Dedifferentiated amniotic fluid mesenchymal stem cell (primary cell): Measurements from ENCODE around the gene TSR3.

Experiments
- DNase-seq: peaks from one replicate; pipeline ENCODE4 v3.0.0-alpha.2; 2016; ENCODE audit errors: extremely low spot score

The TSR3 gene

DNA sequence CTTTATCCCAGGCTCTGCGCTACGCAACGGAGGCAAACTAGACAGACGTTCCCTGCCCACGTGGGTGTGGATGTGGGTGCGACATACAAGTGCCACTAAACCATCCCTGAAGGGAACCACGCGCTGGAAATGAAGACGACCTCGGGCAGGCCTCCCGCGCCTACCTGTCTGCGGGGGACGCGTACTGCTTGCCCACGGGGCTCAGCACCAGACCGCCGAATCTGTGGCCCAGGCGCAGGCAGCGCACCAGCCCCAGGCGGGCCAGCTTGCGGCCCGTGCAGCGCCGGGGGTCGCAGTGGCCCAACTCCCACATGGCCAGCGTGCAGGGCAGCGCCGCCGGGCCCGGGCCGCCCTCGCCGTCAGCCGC, 480 bp downstream of the TSR3 start:
- DNase-seq, result no peak

DNA sequence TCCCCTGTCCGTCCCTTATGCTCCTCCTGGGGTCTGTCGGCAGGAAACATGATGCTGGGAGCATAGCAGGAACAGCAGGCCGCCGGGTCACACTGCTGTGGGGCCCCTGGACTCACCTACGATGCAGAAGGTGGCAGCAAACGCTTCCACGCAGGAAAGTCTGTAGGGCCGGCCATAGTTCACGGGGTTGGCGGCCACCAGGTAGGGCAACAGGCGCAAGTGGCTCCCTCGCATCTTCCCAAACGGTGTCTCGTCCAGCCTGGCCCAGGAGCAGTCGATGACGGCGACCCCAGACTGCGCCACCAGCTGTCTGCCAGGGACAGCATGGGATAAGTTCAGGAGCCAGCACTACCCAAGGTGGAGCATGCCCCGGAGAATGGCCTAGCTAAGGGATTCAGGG, 987 bp downstream of the TSR3 start:
- DNase-seq, result no peak

DNA sequence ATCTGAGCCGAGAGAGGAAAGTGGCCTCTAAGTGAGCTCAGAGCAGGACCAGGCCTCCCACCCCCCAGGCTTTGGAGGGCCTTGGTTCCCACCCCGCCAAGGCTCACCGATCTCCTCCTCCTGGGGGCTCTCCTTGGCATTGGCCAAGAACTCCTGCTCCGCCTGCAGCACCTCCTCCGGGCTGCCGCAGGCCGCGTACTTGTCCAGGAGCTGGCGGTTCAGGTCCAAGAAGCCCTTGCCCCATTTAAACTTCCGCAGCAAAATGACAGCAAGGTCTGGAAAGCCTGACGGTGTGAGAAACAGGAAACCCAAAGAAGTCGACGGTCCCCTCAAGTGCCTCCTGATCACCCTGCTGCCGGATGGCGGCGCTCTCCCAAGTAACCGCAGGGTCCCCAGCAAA, 1.7 kb downstream of the TSR3 start:
- DNase-seq, result no peak

DNA sequence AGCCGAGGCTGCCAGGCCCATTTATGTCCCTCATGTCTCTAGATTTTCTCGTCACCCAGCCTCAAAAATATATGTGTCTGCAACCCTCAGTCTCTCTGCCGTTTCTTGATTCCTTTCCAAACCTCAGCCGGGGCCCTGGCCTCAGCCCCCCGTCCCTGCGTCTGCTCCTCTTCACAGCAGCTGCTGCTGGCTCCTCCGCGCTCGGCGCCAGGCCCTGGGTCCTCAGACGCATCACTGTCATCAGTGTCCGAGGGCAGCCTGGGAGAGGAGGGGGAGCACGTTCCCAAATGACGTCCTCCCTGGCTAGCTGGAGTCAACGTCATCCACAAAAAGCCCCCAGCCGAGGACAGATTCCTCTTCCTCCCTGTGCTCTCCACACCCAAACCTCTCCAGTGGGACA, 2.3 kb downstream of the TSR3 start:
- DNase-seq, result no peak

DNA sequence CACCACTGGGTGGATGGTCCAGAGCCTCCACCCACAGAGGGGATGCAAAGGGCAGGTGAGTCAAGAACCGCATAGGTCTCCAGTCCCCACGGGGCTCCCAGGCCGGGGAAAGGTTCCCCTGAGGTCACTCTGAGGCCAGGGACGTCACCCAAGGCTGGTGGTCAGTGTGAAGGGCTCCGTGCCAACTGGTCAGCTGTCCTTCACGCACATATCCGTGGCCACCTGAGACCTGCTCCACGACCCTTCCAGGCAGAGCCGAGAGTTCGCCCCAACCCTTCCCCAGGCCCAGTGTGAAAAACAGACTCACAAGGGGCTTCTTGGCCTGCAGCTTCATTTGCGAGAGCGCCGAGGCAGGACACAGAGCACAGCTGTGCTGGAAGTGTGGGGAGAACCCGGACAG, 2.8 kb downstream of the TSR3 start:
- DNase-seq, result no peak

DNA sequence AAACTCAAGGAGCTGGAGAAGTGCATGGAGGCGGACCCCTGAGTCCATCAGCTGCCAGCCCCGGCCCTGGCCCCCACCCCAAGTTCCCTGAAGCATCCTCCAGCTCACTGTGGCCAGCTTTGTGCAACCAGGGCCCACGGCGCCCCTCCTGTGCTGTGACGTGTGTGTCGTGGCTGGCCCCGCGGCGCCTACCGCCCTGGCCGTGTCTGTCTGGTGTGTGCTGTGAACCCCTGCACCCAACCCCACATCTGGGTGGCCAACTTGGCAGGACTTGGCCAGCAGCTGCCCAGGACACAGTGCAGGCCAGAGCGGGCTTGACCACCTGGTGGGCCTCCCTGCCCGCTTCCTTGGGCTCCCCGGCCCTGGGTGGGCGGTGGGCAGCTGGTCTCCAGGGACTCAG, 3.2 kb downstream of the TSR3 start:
- no peak for DNase-seq

DNA sequence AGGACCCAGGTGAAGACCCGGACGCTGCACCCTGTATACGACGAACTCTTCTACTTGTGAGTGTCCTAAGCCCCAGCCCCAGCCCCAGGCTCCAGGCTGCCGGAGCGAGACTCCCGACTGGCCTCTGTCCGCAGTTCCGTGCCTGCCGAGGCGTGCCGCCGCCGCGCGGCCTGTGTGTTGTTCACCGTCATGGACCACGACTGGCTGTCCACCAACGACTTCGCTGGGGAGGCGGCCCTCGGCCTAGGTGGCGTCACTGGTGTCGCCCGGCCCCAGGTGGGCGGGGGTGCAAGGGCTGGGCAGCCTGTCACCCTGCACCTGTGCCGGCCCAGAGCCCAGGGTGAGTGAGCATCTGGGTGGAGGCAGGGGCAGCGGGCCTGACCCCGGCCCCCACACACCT, 3.7 kb downstream of the TSR3 start:
- no peak for DNase-seq

DNA sequence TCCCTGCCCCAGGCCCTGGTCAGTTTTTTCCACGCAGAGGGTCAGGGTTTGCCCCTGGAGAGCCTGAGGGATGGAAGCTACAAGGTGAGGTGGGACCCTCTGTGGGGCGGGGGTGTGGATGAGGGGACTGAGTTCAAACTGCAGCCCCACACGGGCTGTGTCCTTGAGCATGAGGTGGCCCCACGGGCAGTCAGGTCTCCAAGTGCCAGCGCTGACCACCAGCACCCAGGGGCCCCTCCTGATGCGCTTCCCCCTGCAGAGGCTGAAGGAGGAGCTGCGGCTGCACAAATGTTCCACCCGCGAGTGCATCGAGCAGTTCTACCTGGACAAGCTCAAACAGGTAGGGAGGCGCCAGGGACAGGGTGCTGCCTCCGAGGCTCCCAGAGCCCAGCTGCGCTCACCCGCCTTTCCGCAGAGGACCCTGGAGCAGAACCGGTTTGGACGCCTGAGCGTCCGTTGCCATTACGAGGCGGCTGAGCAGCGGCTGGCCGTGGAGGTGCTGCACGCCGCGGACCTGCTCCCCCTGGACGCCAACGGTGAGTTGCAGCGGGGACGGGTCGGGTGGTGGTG, 4.3 kb downstream of the TSR3 start:
- no peak for DNase-seq

DNA sequence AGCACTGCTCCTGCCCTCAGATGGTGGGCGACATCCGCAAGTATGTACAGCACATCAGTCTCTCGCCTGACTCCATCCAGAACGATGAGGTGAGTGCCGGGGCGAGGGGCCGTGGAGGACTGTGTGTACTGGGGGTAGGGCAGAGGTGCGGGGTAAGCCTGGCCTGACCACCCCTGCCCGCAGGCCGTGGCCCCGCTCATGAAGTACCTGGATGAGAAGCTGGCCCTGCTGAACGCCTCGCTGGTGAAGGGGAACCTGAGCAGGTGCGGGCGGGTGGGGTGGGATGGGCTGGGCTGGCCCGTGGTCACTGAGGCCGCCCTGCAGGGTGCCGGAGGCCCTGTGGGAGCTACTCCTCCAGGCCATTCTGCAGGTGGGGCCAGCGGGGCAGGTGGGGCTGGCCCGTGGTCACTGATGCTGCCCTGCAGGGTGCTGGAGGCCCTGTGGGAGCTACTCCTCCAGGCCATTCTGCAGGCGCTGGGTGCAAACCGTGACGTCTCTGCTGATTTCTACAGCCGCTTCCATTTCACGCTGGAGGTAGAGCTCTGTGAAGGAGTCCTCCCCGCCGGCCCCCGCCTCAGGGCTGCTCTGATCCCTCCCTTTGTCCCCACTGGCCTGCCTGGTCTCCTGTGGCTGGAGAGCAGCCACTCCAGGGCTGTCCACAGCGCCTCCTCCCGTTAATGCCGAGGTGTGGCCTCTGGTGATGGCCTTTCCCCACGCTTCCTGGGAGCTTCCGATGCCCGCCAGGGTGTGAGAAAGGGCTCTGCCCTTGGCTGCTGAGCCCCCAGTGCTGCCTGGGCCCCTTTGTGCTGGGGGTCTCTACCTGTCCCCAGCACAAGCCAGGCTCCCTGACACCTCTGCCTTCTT, 5.0 kb downstream of the TSR3 start:
- DNase-seq, result no peak

DNA sequence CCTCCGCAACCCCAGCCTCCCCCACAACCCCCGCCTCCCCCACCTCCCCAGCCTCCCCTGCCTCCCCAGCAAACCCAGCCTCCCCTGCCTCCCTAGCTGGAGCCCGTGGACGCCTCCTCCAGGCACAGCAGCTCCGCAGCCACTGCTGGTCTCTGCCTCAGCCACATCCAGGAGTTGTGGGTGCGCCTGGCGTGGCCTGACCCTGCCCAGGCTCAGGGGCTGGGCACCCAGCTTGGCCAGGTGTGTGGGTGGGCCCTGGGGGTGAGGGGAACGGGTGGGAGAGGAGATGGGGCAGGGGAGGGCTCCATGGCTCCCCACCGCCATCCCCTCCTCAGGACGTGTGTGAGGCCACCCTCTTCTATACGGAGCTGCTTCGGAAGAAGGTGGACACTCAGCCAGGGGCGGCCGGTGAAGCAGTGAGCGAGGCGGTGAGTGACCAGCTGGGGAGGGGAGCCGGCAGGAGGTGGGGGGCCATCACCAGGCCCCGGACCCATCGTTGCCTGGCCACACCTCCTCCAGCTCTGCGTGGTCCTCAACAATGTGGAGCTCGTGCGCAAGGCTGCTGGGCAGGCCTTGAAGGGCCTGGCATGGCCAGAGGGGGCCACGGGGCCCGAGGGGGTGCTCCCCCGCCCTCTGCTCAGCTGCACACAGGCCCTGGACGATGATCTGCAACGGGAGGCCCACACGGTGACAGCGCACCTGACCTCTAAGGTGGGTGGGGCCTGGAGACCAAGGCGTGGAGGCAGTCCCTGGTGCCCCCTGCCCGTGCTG, 5.8 kb downstream of the TSR3 start:
- no peak for DNase-seq

DNA sequence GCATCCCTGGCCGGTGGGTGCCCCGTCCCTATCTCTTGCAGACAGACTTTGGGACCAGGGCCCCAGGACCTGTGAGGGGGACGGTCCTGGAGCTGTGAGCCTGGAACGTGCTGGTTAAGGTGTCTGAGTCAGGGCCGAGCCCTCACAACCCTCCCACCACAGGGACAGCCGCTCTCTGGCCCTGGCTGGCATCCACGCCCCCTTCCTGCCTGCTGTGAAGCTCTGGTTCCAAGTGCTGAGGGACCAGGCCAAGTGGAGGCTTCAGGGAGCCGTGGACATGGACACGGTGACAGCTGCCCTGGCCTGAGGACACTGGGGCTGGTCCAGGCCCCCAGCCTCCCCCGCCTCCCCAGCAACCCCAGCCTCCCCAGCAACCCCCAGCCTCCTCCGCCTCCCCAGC, 6.6 kb downstream of the TSR3 start:
- DNase-seq, result no peak

DNA sequence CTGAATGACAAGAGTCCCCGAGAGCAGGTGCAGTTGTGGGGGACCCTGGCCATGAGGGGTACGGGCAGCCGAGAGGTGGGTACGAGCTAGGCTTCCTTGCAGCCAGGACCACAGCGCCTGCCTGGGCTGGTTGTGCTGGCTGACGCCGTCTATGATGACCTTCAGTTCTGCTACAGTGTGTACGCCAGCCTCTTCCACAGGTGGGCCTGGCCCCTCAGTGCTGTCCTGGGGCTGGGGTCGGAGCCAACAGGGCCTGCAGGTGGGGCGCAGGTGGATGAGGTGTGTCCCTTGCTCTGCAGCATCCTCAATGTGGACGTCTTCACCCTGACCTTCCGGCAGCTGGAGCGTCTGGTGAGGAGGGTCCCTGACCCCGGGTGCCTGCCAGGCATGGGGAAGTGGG, 7.2 kb downstream of the TSR3 start:
- DNase-seq, result no peak

DNA sequence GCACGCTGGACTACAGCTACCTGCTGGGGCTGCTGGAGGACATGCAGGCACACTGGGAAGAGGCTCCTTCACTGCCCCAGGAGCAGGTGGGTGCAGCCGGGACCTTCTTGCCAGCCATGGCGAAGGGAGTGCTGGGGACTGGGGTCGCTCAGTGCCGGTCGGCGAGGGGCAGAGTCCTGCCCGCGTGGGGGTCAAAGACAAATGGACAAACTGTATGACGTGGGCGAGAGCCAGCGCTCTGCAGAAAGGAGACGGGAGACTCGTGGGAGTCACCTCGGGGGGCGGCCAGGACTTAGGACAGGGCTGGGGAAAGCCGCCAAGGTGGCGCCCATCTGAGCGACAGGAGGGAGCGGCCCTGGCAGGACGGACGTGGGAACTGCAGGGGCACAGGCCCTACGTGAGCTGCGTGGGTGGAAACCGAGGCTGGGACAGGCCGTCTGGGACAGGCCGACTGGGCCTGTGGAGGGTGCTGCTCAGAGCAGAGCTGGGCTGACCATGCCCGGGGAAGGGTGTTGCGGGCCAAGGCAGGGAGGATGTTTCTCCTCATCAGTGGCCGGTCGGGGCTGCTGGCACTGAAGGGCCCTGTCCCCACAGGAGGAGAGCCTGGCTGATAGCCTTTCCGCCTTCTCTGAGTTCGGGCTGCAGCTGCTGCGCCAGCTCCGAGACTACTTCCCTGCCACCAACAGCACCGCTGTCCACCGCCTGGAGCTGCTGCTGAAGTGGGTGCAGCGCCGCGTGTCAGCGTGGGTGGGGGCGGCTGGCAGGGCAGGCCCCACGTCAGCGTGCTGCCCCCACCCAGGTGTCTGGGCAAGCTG, 8.0 kb downstream of the TSR3 start:
- no peak for DNase-seq

DNA sequence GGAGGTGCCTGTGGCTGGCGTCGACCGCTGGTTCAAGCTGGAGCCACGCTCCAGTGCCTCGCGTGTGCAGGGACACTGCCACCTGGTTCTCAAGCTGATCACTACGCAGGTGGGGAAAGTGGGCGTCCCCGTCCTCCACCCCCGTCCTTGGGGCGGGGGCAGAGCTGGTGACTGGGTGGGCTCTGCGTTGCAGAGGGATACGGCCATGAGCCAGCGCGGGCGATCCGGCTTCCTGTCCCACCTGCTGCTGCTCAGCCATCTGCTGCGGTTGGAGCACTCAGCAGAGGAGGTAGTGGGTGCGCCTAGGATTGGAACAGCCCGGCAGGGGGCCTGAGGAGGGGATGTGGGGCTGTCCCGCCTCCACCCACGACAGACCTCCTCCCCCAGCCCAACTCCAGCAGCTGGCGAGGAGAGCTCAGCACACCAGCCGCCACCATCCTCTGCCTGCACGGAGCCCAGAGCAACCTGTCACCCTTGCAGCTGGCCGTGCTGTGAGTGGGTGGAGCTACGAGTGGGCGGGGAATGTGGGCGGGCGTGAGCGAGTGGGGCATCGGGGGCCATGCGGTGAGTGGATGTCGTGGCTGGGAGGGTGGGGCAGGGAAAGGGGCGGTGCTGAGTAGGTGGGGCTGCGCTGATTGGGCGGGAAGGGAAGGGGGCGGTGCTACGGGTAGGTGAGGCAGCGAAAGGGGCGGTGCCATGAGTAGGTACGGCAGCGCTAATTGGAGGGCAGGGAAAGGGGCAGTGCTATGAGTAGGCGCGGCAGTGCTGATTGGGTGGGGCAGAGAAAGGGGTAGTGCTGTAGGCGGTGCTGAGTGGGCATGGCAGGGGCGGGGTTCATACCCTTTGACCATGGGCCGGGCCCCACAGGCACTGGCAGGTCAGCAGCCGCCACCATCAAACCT, 8.9 kb downstream of the TSR3 start:
- DNase-seq, result no peak

DNA sequence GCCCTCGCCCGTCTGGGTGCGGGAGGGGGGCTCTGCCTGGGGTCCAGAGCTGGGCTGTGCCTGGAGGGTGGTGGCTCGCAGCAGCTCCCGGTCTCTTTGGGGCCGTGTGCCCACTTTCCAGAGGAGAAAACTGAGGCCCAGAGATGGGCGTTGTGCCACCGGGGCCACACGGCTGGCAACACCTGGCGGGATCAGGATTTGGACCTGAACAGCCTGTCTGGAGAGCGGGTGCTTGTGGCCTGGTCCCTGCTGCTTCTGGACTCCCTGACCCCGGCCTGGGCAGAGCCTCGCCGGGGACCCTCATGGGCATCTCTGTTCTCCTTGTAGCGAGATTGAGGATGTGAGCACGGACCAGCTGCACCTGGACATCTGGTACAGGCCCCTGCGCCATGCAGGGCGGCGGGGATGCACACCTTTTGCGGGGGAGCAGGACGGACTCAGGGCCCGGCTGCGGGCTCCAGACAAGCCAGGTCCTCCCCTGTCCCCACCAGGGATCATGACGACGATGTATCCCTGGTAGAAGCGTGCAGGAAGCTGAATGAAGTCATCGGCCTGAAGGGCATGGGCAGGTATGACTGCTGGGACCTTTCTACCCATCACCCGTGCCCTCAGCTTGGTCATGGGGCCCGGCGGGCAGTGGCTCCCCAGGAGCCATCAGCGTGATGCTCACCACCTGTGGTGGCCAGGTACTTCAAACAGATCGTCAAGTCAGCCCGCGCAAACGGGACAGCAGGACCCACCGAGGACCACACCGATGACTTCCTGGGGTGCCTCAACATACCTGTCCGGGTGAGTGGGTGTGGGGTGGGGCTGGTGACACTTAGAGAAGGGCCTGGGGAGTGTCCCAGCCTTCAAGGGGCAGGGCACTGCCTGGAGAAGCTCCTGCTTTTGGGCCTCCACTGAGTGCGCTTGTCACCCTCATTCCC, 9.9 kb downstream of the TSR3 start:
- DNase-seq, result no peak

DNA sequence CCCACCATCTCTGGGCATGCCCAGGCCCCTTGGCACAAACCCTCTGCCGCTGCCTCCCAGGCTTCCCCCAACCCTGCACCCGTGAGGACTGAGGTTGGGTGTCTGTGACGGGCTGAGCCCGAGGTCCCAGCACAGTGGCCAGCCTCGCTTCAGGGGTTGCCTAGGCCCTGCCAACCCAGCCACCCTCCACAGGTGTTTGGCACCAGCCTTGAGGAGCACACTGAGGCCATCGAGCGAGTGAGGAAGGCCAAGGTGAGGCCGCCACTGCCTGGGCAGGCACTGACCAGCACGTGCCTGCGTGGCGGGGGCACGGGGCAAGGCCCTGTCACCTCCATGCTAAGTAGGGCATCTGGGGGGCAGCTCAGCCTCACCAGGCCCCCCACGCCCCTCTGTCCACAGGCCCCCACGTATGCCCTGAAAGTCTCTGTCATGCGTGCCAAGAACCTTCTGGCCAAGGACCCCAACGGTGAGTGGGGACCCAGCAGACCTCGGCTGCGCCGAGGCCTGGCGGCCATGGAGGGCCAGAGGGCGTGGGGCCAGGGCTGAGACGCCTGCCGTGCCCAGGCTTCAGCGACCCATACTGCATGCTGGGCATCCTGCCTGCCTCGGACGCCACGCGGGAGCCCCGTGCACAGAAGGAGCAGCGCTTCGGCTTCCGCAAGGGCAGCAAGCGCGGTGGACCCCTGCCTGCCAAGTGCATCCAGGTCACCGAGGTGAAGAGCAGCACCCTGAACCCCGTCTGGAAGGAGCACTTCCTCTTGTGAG, 10.8 kb downstream of the TSR3 start:
- no peak for DNase-seq

DNA sequence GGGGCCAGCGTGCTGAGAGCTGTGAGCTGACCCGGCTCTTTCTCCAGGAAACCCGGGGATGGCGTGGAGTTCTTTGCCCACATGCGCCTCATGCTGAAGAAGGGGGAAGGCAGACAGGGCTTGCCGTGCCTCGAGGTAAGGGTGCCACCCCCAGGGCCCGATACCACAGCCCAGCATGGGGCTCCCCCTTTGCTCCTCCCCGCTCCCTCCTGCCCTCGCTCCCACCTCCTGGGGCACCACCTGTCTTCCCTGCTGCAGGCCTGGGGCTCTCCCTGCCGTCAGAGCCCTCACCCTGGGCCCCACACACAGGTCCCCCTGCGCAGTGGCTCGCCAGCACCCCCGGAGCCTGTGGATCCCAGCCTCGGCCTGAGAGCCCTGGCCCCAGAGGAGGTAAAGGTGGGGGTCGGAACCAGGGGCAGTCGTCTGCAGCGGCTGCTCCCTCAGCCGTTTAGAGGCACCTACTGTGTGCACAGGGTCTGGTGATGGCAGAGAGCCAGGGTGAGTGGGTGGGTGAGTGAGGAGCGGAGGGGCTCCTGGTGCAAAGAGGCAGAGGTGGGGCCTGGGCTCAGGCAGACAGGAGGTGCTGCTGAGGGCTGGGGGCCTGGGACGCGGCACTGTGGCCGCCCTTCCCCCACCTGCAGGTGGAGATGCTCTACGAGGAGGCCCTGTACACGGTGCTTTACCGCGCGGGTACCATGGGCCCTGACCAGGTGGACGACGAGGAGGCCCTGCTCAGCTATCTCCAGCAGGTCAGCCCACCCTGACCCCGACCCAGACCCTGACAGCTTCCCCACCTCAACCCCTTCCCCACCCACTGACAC, 12.6 kb downstream of the TSR3 start:
- DNase-seq, result no peak

DNA sequence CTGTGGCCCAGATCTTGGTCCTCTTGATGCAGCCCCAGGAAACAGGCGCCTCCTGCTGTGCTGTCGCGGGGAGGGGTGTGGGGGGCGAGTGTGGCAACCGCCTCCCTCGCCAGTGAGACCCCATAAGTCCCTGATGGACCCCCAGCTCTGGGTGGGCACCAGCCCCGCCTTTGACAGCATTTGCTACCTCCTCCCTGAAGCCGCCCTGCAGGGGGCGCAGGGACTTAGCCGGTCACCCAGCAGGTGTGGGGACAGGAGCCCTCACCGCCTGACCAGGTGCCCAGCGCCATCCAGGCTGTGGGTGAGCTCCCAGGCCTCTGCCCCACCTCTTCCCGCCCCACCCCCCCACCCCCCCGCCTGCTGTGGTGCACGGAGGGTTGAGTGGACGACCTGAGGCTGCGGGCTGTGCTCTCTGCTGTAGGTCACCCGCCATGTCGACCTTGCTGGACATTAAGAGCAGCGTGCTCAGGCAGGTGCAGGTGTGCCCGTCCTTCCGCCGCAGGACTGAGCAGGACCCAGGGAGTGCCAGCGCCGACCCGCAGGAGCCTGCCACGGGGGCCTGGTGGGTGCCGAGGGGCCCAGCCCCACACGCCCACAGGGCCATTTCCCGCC, 13.5 kb downstream of the TSR3 start:
- no peak for DNase-seq
